ENCODE measurements around the gene GNG7. TPM values are rescaled to one million over a fixed set of nuclear protein-coding genes. Genes with fewer than 3 reads are reported as not detected.

Gene GNG7
- total RNA-seq, 1 experiment from 2014 or later, result 1.1 TPM

GRCh38 chr19:2636897-2637683 lies 65.4 kb downstream of the GNG7 start:
- Histone ChIP-seq H3K79me2 (ENCODE audit: low read length) (no peaks in the 10 kb centered on the region), H3K9me3 (ENCODE audit: low read length) (no peaks in the 10 kb centered on the region), H3K9me2 (replicated peaks; ENCODE audit: low read length) (no peaks in the 10 kb centered on the region), H3K27ac (ENCODE audit: low read length) (no peak overlapping the region), H3K27me3 (ENCODE audit: low read length) (no peaks in the 10 kb centered on the region), H4K20me1 (ENCODE audit: low read length) (no peaks in the 10 kb centered on the region), H2AFZ (ENCODE audit: low read length) (peak overlapping the region; percentile 71), H3K9ac (ENCODE audit: low read length) (no peak overlapping the region), H3K4me1 (ENCODE audit: insufficient read depth, low read length) (peaks cover 15% of the 10 kb centered on the region), H3F3A (ENCODE audit: low read length, unreplicated experiment) (no peaks in the 10 kb centered on the region), H3K4me2 (ENCODE audit: low read length) (peak overlapping the region; percentile 81), H3K4me3 (ENCODE audit: low read length) (peak overlapping the region; percentile 56), H3K36me3 (ENCODE audit: low read depth, low read length) (no peaks in the 10 kb centered on the region)
- ChIA-PET POLR2A (ENCODE audit: unreplicated experiment) (no interaction called here), CTCF (interaction anchor here (0.5 to 1.5 kb wide), 12 partner anchors 10 to 264 kb away, joined by 3 to 11 read pairs (median 4); partner anchors contain the start of gene ZNF57)
- peak; percentile 58 for DNase-seq
- BruUV-seq (replicated peaks), result no TSS peak
- intact Hi-C loops (cut with micrococcal nuclease), result no loop called here
- TF ChIP-seq CTCF (conservative IDR thresholded peaks at IDR 0.05; ENCODE audit: low read depth, low read length), result peak; percentile 78
- no peak for TF ChIP-seq EZH2phosphoT487 (IDR thresholded peaks at IDR 0.05; ENCODE audit: borderline replicate concordance, low read length)
- peak; percentile 52 for ATAC-seq

GRCh38 chr19:2636141-2636896 lies 66.2 kb downstream of the GNG7 start:
- H3K4me1 ChIP-seq (ENCODE audit: insufficient read depth, low read length), result peaks cover 15% of the 10 kb centered on the region
- CTCF ChIA-PET, result interaction anchor here (0.5 to 1.5 kb wide), 6 partner anchors 12 to 159 kb away, joined by 3 to 8 read pairs (median 4); no protein-coding TSS in a partner anchor
- DNase-seq (no peak), ATAC-seq (no peak)
- intact Hi-C loops (cut with micrococcal nuclease), result no loop called here
- no peaks in the 10 kb centered on the region for H3K9me3 ChIP-seq (ENCODE audit: low read length)
- no peak for TF ChIP-seq EZH2phosphoT487 (IDR thresholded peaks at IDR 0.05; ENCODE audit: borderline replicate concordance, low read length)
- TF ChIP-seq EZH2 (IDR thresholded peaks at IDR 0.05; ENCODE audit: low read length, unreplicated experiment), result no peak
- TF ChIP-seq CTCF (conservative IDR thresholded peaks at IDR 0.05; ENCODE audit: low read depth, low read length), result no peak
- H3K36me3 ChIP-seq (ENCODE audit: low read depth, low read length), result no peaks in the 10 kb centered on the region
- H3K9ac ChIP-seq (ENCODE audit: low read length), result no peak overlapping the region
- no peak overlapping the region for H3K4me2 ChIP-seq (ENCODE audit: low read length)
- no peaks in the 10 kb centered on the region for H4K20me1 ChIP-seq (ENCODE audit: low read length)
- H2AFZ ChIP-seq (ENCODE audit: low read length), result no peak overlapping the region
- H3K9me2 ChIP-seq (replicated peaks; ENCODE audit: low read length), result no peaks in the 10 kb centered on the region
- H3F3A ChIP-seq (ENCODE audit: low read length, unreplicated experiment), result no peaks in the 10 kb centered on the region
- no peak overlapping the region for H3K27ac ChIP-seq (ENCODE audit: low read length)
- BruUV-seq (replicated peaks), result no TSS peak
- H3K4me3 ChIP-seq (ENCODE audit: low read length), result no peak overlapping the region
- POLR2A ChIA-PET (ENCODE audit: unreplicated experiment), result no interaction called here
- no peaks in the 10 kb centered on the region for H3K79me2 ChIP-seq (ENCODE audit: low read length)
- no peaks in the 10 kb centered on the region for H3K27me3 ChIP-seq (ENCODE audit: low read length)
